IPS-18c (cell line): Measurements from ENCODE around the gene TXNRD3.

Source experiments
- H3K4me3 ChIP-seq: 2 replicates; pipeline ENCODE4 v1.7.0; 2013; ENCODE audit warnings: low read depth, mild to moderate bottlenecking, low read length, moderate library complexity; ENCODE audit not compliant: insufficient read depth
- H3K9me3 ChIP-seq: one replicate; pipeline ENCODE4 v1.6.1; 2013; ENCODE audit warnings: mild to moderate bottlenecking, low read length, moderate library complexity; ENCODE audit not compliant: control insufficient read depth, insufficient read depth

TXNRD3 gene

GRCh38 chr3:126654571-126655383 is at the start of gene TXNRD3:
TSS of gene TXNRD3 (minus strand) at chr3:126655124.
- Histone ChIP-seq H3K4me3 (peak within 1 kb of the TSS; percentile 64), H3K9me3 (peaks cover 5% of the 10 kb centered on the region)

DNA sequence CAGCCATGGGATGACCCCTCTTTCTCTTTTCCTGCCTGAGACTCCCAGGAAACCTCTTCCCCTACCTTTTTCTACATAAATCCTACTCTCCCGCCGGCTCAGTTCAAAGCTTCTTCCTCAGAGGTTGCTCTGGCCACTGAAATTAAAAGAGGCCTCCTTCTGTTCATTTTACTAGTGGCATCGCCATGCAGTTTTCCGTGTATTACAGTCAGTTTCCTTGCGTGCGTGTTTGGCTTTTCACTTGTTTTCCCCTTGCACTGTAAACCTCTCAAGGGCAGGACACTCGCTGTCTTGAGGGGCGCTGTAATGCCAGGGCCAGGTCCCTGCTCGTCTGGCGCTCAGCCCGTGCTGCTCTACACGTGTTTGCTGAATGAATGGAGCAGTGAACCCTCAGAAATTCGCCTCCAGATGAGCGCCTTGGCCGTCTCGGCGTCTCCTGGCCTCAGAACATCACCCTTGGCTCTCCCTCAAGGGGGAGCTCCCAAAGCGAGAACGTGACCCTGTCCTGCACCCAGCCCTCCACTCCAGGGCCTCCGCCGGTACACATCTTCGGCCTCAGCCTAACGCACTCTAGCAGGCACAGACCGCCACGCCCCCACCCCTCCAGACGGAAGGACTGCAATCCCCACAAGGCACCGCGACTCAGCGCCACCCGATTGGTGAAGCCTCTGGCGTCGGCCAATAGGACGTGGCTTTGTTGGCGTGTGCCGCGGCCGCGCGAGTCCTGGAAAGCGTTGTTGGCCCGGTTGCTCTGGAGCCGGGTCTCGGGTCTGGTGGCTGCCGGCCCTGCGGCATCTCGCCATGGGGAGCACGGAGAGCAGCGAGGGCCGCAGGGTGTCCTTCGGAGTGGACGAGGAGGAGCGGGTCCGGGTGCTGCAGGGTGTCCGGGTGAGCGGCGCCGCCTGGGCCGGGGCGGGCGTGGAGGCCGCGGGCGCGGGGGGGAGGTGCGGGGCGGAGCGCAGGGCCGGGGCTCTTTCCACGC is 48.9 kb upstream of the TXNRD3 start, which contains the start of gene CHCHD6:
TSS of gene CHCHD6 (plus strand) at position 729 of the 982 bp plus-strand sequence. CDS start at position 802, 73 bp downstream.
- Histone ChIP-seq H3K4me3 (peak within 1 kb of the TSS; percentile 66), H3K9me3 (no peaks in the 10 kb centered on the region)

GRCh38 chr3:126699011-126699410 is 44.1 kb upstream of the TXNRD3 start:
- no peak overlapping the region for H3K4me3 ChIP-seq
- no peaks in the 10 kb centered on the region for H3K9me3 ChIP-seq

GRCh38 chr3:126696701-126697267 is 41.9 kb upstream of the TXNRD3 start:
- H3K9me3 ChIP-seq = peaks cover 2% of the 10 kb centered on the region

GRCh38 chr3:126693921-126694320 is 39.0 kb upstream of the TXNRD3 start:
- Histone ChIP-seq H3K9me3 (peaks cover 2% of the 10 kb centered on the region), H3K4me3 (no peak overlapping the region)

More at GRCh38 chr3:126696701-126697267, 41.9 kb upstream of the TXNRD3 start:
- no peak overlapping the region for H3K4me3 ChIP-seq

GRCh38 chr3:126692858-126693257 is 37.9 kb upstream of the TXNRD3 start:
- Histone ChIP-seq H3K4me3 (no peak overlapping the region), H3K9me3 (peaks cover 2% of the 10 kb centered on the region)

DNA sequence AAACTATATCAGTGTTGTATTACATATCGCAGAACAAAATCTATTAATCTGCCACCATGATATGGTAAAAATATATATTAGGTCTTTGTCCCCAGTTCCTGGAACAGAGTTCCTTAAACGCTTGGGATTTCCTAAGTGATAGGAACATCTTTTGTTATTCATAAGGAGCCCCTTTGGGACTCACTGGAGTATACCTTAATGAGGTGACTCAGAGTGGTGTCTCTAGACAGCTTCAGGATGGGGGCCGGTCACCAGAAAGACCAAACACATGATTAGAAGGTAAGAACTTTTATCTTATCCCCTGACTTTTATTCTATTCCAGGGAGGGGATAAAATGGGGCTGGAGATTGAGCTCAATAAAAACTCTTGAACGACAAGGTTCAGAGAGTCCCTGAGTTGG is 36.8 kb upstream of the TXNRD3 start:
- Histone ChIP-seq H3K4me3 (no peak overlapping the region), H3K9me3 (peaks cover 2% of the 10 kb centered on the region)

DNA sequence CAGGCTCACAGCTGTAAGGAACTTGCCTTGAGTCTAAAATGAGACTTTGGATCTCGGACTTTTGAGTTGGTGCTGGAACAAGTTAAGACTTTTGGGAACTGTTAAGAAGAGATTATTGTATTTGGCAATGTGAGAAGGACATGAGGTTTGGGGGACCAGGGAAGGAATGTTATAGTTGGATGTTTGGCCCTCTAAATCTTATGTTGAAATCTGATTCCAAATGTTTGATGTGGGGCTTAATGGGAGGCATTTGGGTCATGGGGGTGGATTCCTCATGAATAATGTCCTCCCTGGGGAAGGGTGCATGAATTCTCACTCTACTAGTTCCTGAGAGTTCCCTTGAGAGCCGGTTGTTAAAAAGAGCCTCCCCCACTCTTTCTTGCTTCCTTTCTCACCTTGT is 30.6 kb upstream of the TXNRD3 start:
- no peaks in the 10 kb centered on the region for H3K9me3 ChIP-seq
- no peak overlapping the region for H3K4me3 ChIP-seq

DNA sequence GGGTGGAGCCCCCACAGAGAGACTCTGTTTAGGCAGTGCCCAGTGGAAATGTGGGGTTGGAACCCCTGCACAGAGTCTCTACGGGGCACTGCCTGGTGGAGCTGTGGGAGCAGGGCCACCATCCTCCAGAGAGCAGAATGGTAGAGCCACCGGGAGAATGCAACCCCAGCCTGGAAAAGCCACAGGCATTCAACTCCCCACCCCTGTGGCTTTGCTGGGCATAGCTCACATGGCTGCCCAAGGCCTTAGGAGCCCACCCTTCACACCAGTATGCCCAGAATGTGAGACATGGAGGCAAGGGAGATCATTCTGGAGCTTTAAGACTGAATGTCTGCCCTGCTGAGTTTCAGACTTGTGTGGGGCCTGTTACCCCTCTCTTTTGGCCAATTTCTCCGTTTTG is 30.1 kb upstream of the TXNRD3 start:
- no peaks in the 10 kb centered on the region for H3K9me3 ChIP-seq

GRCh38 chr3:126684218-126684751 is 29.4 kb upstream of the TXNRD3 start:
- Histone ChIP-seq H3K4me3 (no peak overlapping the region), H3K9me3 (no peaks in the 10 kb centered on the region)

More for the DNA sequence above, 30.1 kb upstream of the TXNRD3 start:
- H3K4me3 ChIP-seq = no peak overlapping the region

DNA sequence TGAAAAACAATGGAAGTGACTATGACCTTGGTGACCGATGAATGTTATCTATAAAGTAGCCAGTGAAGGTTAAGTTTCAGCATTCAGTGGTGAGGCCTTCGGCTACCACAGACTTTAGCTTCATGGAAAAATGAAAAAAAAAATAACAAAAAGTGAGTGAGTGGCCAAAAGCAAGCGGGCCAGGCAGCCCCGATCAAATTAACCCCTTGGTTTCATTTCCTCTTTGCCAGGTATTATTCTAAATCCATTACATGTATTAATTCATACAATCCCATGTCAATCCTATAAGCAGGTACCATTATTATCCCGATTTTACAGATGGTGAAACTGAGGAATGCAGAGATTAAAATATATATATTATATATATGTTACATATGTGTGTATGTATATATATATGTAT is 28.1 kb upstream of the TXNRD3 start:
- Histone ChIP-seq H3K4me3 (no peak overlapping the region), H3K9me3 (no peaks in the 10 kb centered on the region)

- Histone ChIP-seq H3K4me3 (no peak overlapping the region), H3K9me3 (no peaks in the 10 kb centered on the region)
Measured at GRCh38 chr3:126682009-126682408, 27.1 kb upstream of the TXNRD3 start.

GRCh38 chr3:126680667-126681055 is 25.7 kb upstream of the TXNRD3 start:
- Histone ChIP-seq H3K9me3 (no peaks in the 10 kb centered on the region), H3K4me3 (no peak overlapping the region)

DNA sequence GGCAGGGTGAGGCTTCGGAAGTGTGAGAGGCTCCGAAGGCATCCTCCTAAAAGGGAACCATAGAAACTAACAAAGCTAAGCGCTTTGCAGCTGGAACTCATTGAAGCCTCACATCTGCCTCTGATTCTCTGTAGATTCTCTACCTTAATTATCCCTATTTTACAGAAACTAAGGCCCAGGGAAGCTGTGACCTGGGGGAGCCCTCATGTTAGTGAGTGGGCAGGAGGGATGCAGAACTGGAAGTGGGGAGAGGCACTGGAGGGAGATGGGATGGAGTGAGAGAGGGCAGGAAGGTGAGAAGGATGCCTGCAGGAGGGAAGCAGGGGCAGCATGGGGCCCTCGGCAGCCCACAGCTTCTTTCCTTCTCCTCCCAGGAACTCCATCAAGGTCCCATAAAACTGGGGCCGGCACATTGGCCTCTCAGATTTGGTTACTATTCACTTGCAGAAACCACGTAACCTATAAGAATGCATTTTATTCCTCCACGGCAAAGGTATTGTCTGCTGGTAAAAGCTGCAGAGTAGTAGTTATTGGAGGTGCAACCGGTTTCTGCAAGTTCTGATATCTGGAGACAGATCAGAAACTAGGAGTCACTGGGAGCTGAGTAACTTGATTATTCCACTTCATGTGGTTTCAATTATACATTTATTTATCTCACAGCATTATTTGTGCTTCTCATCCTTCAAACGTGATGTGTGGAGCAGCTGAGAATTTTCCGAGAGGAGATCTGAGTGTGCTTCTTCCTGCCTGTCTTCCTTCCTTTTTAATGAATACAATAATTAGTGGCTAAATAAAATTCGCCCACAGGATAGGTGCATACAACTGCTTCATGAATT is 25.1 kb upstream of the TXNRD3 start:
- H3K4me3 ChIP-seq = no peak overlapping the region

GRCh38 chr3:126679318-126679751 is 24.4 kb upstream of the TXNRD3 start:
- no peak overlapping the region for H3K4me3 ChIP-seq
- no peaks in the 10 kb centered on the region for H3K9me3 ChIP-seq

More for the DNA sequence above, 25.1 kb upstream of the TXNRD3 start:
- no peaks in the 10 kb centered on the region for H3K9me3 ChIP-seq

GRCh38 chr3:126678693-126679317 is 23.9 kb upstream of the TXNRD3 start:
- Histone ChIP-seq H3K4me3 (no peak overlapping the region), H3K9me3 (no peaks in the 10 kb centered on the region)
